ENCODE results near the gene MAPK7.

Gene MAPK7

DNA sequence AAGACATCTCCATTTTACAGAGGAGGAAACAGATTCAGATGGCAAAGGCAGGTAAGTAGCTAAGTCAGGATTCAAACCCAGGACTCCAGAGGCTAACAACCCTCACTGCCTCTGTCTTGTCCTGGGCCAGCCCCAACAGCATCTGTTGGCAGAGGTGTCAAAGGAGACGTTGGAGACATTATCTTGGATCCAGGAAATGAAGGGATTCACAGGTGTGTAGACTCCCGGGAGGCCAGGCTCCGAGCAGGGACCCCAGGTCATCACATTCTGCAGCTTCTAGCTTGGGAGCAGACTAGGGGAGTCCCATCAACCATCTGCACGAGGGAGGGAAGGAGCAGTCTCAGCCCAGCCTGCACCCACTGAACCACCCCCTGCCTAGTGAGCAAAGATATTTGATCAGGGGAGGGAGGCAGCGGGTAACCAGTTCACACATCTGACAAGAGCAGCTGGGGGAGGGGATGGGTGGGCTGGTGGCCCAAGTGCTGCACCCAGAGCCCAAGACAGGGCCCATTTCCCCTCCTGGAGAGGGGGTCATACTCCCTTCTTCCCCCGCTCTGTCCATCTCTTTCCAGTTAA, 14.8 kb upstream of the MAPK7 start:
- H3K36me3 ChIP-seq (ENCODE audit: control insufficient read depth, insufficient read depth, low read length): no peaks in the 10 kb centered on the region
- H3K4me3 ChIP-seq (ENCODE audit: low read length): no peak overlapping the region
- DNase-seq (ENCODE audit: low read depth, low spot score): no peak
- WGBS (ENCODE audit: insufficient coverage, insufficient read length): no CpG with 5 or more reads among the region's 6 CpGs
- no peaks in the 10 kb centered on the region for H3K9me3 ChIP-seq (ENCODE audit: control insufficient read depth, insufficient read depth, low read length)
- no peaks in the 10 kb centered on the region for H3K27me3 ChIP-seq (ENCODE audit: control insufficient read depth, insufficient read depth, low read length)
- H3K27ac ChIP-seq (ENCODE audit: low read length): no peak overlapping the region
- H3K4me1 ChIP-seq (ENCODE audit: control insufficient read depth, insufficient read depth, low read length): no peaks in the 10 kb centered on the region

GRCh38 chr17:19364699-19365498, 13.4 kb upstream of the MAPK7 start:
- Histone ChIP-seq H3K36me3 (ENCODE audit: control insufficient read depth, insufficient read depth, low read length) (no peaks in the 10 kb centered on the region), H3K9me3 (ENCODE audit: control insufficient read depth, insufficient read depth, low read length) (no peaks in the 10 kb centered on the region), H3K4me3 (ENCODE audit: low read length) (no peak overlapping the region), H3K4me1 (ENCODE audit: control insufficient read depth, insufficient read depth, low read length) (no peaks in the 10 kb centered on the region), H3K27ac (ENCODE audit: low read length) (no peak overlapping the region), H3K27me3 (ENCODE audit: control insufficient read depth, insufficient read depth, low read length) (no peaks in the 10 kb centered on the region)
- no CpG with 5 or more reads among the region's 14 CpGs for WGBS (ENCODE audit: insufficient coverage, insufficient read length)
- DNase-seq (ENCODE audit: low read depth, low spot score): no peak

GRCh38 chr17:19365499-19365817, 12.8 kb upstream of the MAPK7 start:
- no peak overlapping the region for H3K4me3 ChIP-seq (ENCODE audit: low read length)
- H3K36me3 ChIP-seq (ENCODE audit: control insufficient read depth, insufficient read depth, low read length): no peaks in the 10 kb centered on the region
- DNase-seq (ENCODE audit: low read depth, low spot score): no peak
- no CpG with 5 or more reads among the region's 4 CpGs for WGBS (ENCODE audit: insufficient coverage, insufficient read length)
- no peak overlapping the region for H3K27ac ChIP-seq (ENCODE audit: low read length)
- H3K4me1 ChIP-seq (ENCODE audit: control insufficient read depth, insufficient read depth, low read length): no peaks in the 10 kb centered on the region
- no peaks in the 10 kb centered on the region for H3K9me3 ChIP-seq (ENCODE audit: control insufficient read depth, insufficient read depth, low read length)
- no peaks in the 10 kb centered on the region for H3K27me3 ChIP-seq (ENCODE audit: control insufficient read depth, insufficient read depth, low read length)

GRCh38 chr17:19365833-19366636, 12.3 kb upstream of the MAPK7 start:
- no CpG with 5 or more reads among the region's 9 CpGs for WGBS (ENCODE audit: insufficient coverage, insufficient read length)
- H3K4me3 ChIP-seq (ENCODE audit: low read length): no peak overlapping the region
- H3K9me3 ChIP-seq (ENCODE audit: control insufficient read depth, insufficient read depth, low read length): no peaks in the 10 kb centered on the region
- no peak overlapping the region for H3K27ac ChIP-seq (ENCODE audit: low read length)
- DNase-seq (ENCODE audit: low read depth, low spot score): no peak
- H3K4me1 ChIP-seq (ENCODE audit: control insufficient read depth, insufficient read depth, low read length): no peaks in the 10 kb centered on the region
- no peaks in the 10 kb centered on the region for H3K27me3 ChIP-seq (ENCODE audit: control insufficient read depth, insufficient read depth, low read length)
- no peaks in the 10 kb centered on the region for H3K36me3 ChIP-seq (ENCODE audit: control insufficient read depth, insufficient read depth, low read length)

- Histone ChIP-seq H3K36me3 (ENCODE audit: control insufficient read depth, insufficient read depth, low read length) (no peaks in the 10 kb centered on the region), H3K27me3 (ENCODE audit: control insufficient read depth, insufficient read depth, low read length) (no peaks in the 10 kb centered on the region), H3K27ac (ENCODE audit: low read length) (no peak overlapping the region), H3K4me3 (ENCODE audit: low read length) (no peak overlapping the region), H3K9me3 (ENCODE audit: control insufficient read depth, insufficient read depth, low read length) (no peaks in the 10 kb centered on the region), H3K4me1 (ENCODE audit: control insufficient read depth, insufficient read depth, low read length) (no peaks in the 10 kb centered on the region)
- no CpG with 5 or more reads among the region's 5 CpGs for WGBS (ENCODE audit: insufficient coverage, insufficient read length)
- DNase-seq (ENCODE audit: low read depth, low spot score): no peak
Observed at GRCh38 chr17:19366637-19366972, 11.7 kb upstream of the MAPK7 start.

DNA sequence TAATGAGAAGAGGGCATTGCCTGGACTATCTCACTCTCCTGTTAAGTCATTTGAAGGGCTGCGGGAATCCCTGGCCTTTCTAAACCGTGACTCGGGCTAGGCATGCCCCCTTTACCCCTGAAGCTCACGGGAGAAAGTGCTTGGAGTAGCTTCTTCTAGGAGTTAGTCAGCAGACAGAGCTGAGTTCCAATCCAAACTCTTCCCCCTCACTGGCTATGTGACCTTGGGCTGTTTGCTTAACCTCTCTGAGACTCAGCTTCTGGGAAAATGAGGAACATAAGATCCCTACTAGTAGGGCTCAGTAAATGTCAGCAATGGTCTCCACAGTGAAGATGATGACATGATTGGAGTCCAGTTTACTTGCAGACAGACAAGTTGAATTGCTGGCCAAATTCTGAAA, 10.1 kb upstream of the MAPK7 start:
- no peak overlapping the region for H3K4me3 ChIP-seq (ENCODE audit: low read length)
- no peaks in the 10 kb centered on the region for H3K27me3 ChIP-seq (ENCODE audit: control insufficient read depth, insufficient read depth, low read length)
- H3K9me3 ChIP-seq (ENCODE audit: control insufficient read depth, insufficient read depth, low read length): no peaks in the 10 kb centered on the region
- no peak for DNase-seq (ENCODE audit: low read depth, low spot score)
- no peak overlapping the region for H3K27ac ChIP-seq (ENCODE audit: low read length)
- no CpG with 5 or more reads among the region's 4 CpGs for WGBS (ENCODE audit: insufficient coverage, insufficient read length)
- peaks cover 3% of the 10 kb centered on the region for H3K4me1 ChIP-seq (ENCODE audit: control insufficient read depth, insufficient read depth, low read length)
- no peaks in the 10 kb centered on the region for H3K36me3 ChIP-seq (ENCODE audit: control insufficient read depth, insufficient read depth, low read length)

DNA sequence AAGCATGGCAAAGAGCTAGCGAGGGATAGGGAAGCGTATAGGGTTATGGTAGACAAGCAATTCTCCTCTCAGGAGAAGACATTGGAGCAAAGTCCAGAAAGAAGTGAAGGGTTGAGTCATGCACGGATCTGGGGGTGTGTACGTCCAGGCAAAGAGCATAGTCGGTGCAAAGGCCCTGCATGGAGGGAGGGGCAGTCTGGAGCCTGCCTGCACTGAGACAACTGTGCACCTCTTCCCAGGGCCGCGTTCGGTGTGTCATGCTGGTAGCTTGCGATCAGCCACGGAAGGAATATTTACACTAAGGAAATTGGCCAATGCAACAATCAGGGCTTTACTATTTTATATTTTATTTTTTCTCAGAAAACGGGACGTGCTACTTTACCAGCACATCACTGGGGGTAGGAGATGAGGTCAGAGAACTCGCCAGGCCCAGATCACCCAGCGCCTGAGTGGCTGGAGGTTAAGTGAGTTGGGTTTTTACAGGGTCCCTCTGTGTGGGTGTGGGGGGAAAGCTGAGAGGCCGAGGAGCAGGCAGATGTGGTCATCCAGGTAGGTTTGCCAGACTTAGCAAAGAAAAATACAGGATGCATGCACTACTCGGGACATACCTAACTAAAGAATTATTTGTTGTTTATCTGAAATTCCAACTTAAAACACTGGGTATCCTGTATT, 9.1 kb upstream of the MAPK7 start:
- no CpG with 5 or more reads among the region's 16 CpGs for WGBS (ENCODE audit: insufficient coverage, insufficient read length)
- no peaks in the 10 kb centered on the region for H3K27me3 ChIP-seq (ENCODE audit: control insufficient read depth, insufficient read depth, low read length)
- peaks cover 3% of the 10 kb centered on the region for H3K4me1 ChIP-seq (ENCODE audit: control insufficient read depth, insufficient read depth, low read length)
- no peaks in the 10 kb centered on the region for H3K9me3 ChIP-seq (ENCODE audit: control insufficient read depth, insufficient read depth, low read length)
- DNase-seq (ENCODE audit: low read depth, low spot score): no peak
- H3K36me3 ChIP-seq (ENCODE audit: control insufficient read depth, insufficient read depth, low read length): no peaks in the 10 kb centered on the region
- no peak overlapping the region for H3K27ac ChIP-seq (ENCODE audit: low read length)
- H3K4me3 ChIP-seq (ENCODE audit: low read length): no peak overlapping the region

DNA sequence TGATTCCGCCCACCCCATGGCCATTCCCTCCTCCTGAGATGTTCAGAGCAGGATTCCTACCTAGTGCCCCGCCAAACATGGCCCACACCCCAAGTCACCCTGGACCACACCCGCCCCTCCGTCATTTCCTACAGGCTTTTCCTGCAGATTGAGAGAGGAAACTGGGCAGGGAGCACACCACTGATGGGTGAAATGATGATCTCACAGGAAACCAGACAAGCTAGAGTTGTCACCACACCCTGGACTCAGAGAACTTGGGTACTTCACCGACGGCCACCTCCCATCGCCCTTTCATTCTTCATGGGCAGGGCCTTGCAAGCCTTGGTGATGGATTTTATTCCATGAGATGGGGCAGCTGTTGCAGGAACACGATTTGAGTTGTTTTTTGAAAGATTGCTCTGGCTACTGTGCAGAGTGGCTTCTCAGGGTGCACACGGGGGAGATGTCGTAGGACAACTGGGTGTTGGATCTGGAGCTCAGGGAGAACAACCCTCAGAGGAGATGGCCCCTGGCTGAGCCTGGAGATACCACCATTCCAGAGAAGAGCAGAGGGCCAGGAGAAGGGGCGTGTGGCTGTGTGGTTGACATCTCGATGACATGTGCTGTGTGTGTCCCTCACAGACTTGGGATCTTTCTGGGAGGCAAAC, 8.3 kb upstream of the MAPK7 start:
- H3K36me3 ChIP-seq (ENCODE audit: control insufficient read depth, insufficient read depth, low read length): no peaks in the 10 kb centered on the region
- peaks cover 3% of the 10 kb centered on the region for H3K4me1 ChIP-seq (ENCODE audit: control insufficient read depth, insufficient read depth, low read length)
- no peak overlapping the region for H3K4me3 ChIP-seq (ENCODE audit: low read length)
- no peaks in the 10 kb centered on the region for H3K27me3 ChIP-seq (ENCODE audit: control insufficient read depth, insufficient read depth, low read length)
- no peak for DNase-seq (ENCODE audit: low read depth, low spot score)
- H3K9me3 ChIP-seq (ENCODE audit: control insufficient read depth, insufficient read depth, low read length): no peaks in the 10 kb centered on the region
- no CpG with 5 or more reads among the region's 12 CpGs for WGBS (ENCODE audit: insufficient coverage, insufficient read length)
- no peak overlapping the region for H3K27ac ChIP-seq (ENCODE audit: low read length)

DNA sequence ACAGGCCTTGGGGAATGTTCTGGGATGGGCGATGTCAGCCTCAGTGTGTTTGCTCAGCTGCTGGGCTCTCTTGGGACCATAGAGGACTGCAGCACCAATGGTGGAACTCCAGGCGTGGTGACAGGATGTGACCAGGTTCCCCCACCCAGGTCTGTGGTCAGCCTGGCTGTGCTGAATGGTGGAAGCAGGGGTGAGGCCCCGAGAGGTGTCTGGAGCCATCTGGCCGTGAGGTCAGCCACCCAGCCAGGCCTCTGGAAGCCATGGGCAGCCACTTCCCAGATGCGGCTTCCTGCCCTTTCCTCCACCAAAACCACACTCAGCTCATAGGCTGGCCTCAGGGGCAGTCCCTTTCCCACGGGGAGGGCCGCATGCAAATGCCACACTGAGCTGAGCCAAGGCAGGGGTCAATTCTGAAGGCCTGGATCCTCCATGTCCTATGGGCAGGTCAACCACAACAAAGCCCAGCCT, 7.8 kb upstream of the MAPK7 start:
- Histone ChIP-seq H3K4me3 (ENCODE audit: low read length) (no peak overlapping the region), H3K27ac (ENCODE audit: low read length) (no peak overlapping the region), H3K36me3 (ENCODE audit: control insufficient read depth, insufficient read depth, low read length) (no peaks in the 10 kb centered on the region), H3K9me3 (ENCODE audit: control insufficient read depth, insufficient read depth, low read length) (no peaks in the 10 kb centered on the region), H3K4me1 (ENCODE audit: control insufficient read depth, insufficient read depth, low read length) (peaks cover 3% of the 10 kb centered on the region), H3K27me3 (ENCODE audit: control insufficient read depth, insufficient read depth, low read length) (no peaks in the 10 kb centered on the region)
- WGBS (ENCODE audit: insufficient coverage, insufficient read length): no CpG with 5 or more reads among the region's 7 CpGs
- no peak for DNase-seq (ENCODE audit: low read depth, low spot score)

All from iPS DF 6.9 (cell line).